Naive thymus-derived CD4-positive, alpha-beta T cell (primary cell): ENCODE measurements around the gene WDFY1. TPM values are rescaled to one million over a fixed set of nuclear protein-coding genes. Genes with fewer than 3 reads are reported as not detected.

Experiments
- ATAC-seq: fragments of 150-1000 bp; cut with Tn5 transposase; 2 replicates; pipeline ENCODE4 v1.10.0; 2021; ENCODE audit warnings: mild to moderate bottlenecking, moderate library complexity
- CTCF ChIA-PET: fragments of 350-600 bp; sonication (Branson Sonifier 250); formaldehyde crosslinking; loops from one replicate; lab custom pipeline; 2021; ENCODE audit warnings: antibody characterized with exemption; lab: Charles Lee
- POLR2A ChIA-PET: fragments of 350-600 bp; sonication (Branson Sonifier 250); formaldehyde crosslinking; loops from one replicate; lab custom pipeline; 2021; ENCODE audit warnings: antibody characterized with exemption, inconsistent platforms; lab: Charles Lee
- DNase-seq, 9 donors: peaks; one replicate each; pipeline versions ENCODE4 v3.0.0 to v3.0.0-alpha.2; 2020 to 2022; ENCODE audit warnings: mixed read lengths in 1 of 9
- H3K27ac ChIP-seq: one replicate; pipeline ENCODE4 v1.7.0; 2013; ENCODE audit warnings: mild to moderate bottlenecking, low read depth, low read length, moderate library complexity
- H3K27me3 ChIP-seq, 2 donors: one replicate each; pipeline ENCODE4 v1.7.0; 2013; ENCODE audit warnings: low read length in 2 of 2, mild to moderate bottlenecking in 2 of 2, moderate library complexity in 2 of 2; ENCODE audit not compliant: control insufficient read depth in 2 of 2, insufficient read depth in 2 of 2
- H3K36me3 ChIP-seq, 3 experiments: 1 replicate in 2 of 3; 2 replicates in 1 of 3; pipeline ENCODE4 v1.7.0; 2013; ENCODE audit warnings: low read length in 3 of 3, mild to moderate bottlenecking in 3 of 3, moderate library complexity in 1 of 3; ENCODE audit not compliant: insufficient read depth in 3 of 3, control insufficient read depth in 2 of 3
- H3K4me1 ChIP-seq, 2 donors: one replicate each; pipeline ENCODE4 v1.7.0; 2013; ENCODE audit warnings: low read length in 2 of 2, mild to moderate bottlenecking in 2 of 2, moderate library complexity in 1 of 2; ENCODE audit not compliant: control insufficient read depth in 2 of 2, insufficient read depth in 2 of 2
- H3K4me3 ChIP-seq: 2 replicates; pipeline ENCODE4 v1.7.0; 2013; ENCODE audit warnings: mild to moderate bottlenecking, low read length
- H3K9me3 ChIP-seq, 3 experiments: 1 replicate in 2 of 3; 2 replicates in 1 of 3; pipeline ENCODE4 v1.7.0; 2013; ENCODE audit warnings: low read length in 3 of 3; ENCODE audit not compliant: control insufficient read depth in 2 of 3
- H3K27ac Mint-ChIP-seq, 9 donors: one replicate each; pipeline ENCODE4 v1.8.0; 2020 to 2022; ENCODE audit warnings: mixed read lengths in 9 of 9, mild to moderate bottlenecking in 8 of 9, moderate library complexity in 5 of 9, inconsistent platforms in 2 of 9
- H3K27me3 Mint-ChIP-seq, 5 donors: one replicate each; pipeline ENCODE4 v1.8.0; 2021 to 2022; ENCODE audit warnings: mixed read lengths in 5 of 5, mild to moderate bottlenecking in 1 of 5
- H3K36me3 Mint-ChIP-seq, 5 donors: one replicate each; pipeline ENCODE4 v1.8.0; 2020 to 2022; ENCODE audit warnings: mixed read lengths in 5 of 5, mild to moderate bottlenecking in 3 of 5, inconsistent platforms in 1 of 5
- H3K4me1 Mint-ChIP-seq, 7 donors: one replicate each; pipeline ENCODE4 v1.8.0; 2020 to 2022; ENCODE audit warnings: mixed read lengths in 7 of 7, mild to moderate bottlenecking in 3 of 7, inconsistent platforms in 1 of 7
- H3K4me3 Mint-ChIP-seq, 10 donors: one replicate each; pipeline ENCODE4 v1.8.0; 2020 to 2022; ENCODE audit warnings: mild to moderate bottlenecking in 10 of 10, mixed read lengths in 10 of 10, moderate library complexity in 6 of 10, inconsistent platforms in 2 of 10
- H3K9me3 Mint-ChIP-seq, 11 donors: one replicate each; pipeline ENCODE4 v1.8.0; 2020 to 2022; ENCODE audit warnings: mixed read lengths in 11 of 11, mild to moderate bottlenecking in 4 of 11, inconsistent platforms in 1 of 11, moderate library complexity in 1 of 11
- intact Hi-C, 2 donors: fragments of 100-400 bp; cut with micrococcal nuclease; formaldehyde crosslinking; loops; one replicate each; pipeline ENCODE4 v1.15.1; 2023
- polyA plus RNA-seq, 2 donors: library from polyadenylated mRNA; unstranded; fragments of 300-500 nt; fragmentation: Illumina TruSeq; gene quantifications; one replicate each; pipeline ENCODE4 v1.2.3, GENCODE V29; 2021
- total RNA-seq, 6 experiments: library from RNA in 5 of 6; stranded (reverse) in 5 of 6; gene quantifications; 1 replicate in 5 of 6; 2 replicates in 1 of 6; pipeline ENCODE4 v1.2.3 and lab custom pipeline; 2021 to 2026

WDFY1 gene
- total and polyA plus RNA-seq, 7 experiments from 2014 or later, result 13.9 to 80.1 (median 27.4) TPM

GRCh38 chr2:223945755-223946154 lies 620 bp upstream of the WDFY1 start:
- Mint-ChIP-seq H3K27me3 (no peaks in the 10 kb centered on the region), H3K4me1 (peaks cover 42 to 71% (median 66%) of the 10 kb centered on the region in 7 donors), H3K4me3 (peak overlapping the region; percentile 86 to 98 (median 92)), H3K9me3 (peaks cover 0 to 2% (median 0%) of the 10 kb centered on the region in 11 donors), H3K27ac (peak overlapping the region in 8 of 9 donors; percentile 51 to 93 (median 78)), H3K36me3 (peaks cover 0 to 24% (median 8%) of the 10 kb centered on the region in 5 donors)
- ChIA-PET CTCF (interaction anchor here (1.6 kb wide), 1 partner anchor 9 kb away, joined by 8 read pairs; no protein-coding TSS in a partner anchor), POLR2A (interaction anchor here (0.6 to 4.7 kb wide), 7 partner anchors 9 to 78 kb away, joined by 3 to 30 read pairs (median 6); partner anchors contain the start of gene MRPL44)
- Histone ChIP-seq H3K9me3 (no peaks in the 10 kb centered on the region), H3K27me3 (no peaks in the 10 kb centered on the region), H3K4me1 (peaks cover 24 to 48% of the 10 kb centered on the region in 2 donors), H3K4me3 (peak overlapping the region; percentile 77), H3K36me3 (peaks cover 0 to 11% (median 0%) of the 10 kb centered on the region in 3 experiments), H3K27ac (peak overlapping the region; percentile 67)
- ATAC-seq, result no peak
- intact Hi-C loops, result loop anchor here (1.0 to 10.0 kb wide), 6 partner anchors 12 to 977 kb away; partner anchors contain the start of genes MRPL44 (in 2 of the 2) and CUL3 (in 1 of the 2)
- peak in 1 of 9 donors; percentile 16 for DNase-seq

- no peaks in the 10 kb centered on the region for H3K27me3 ChIP-seq
- H3K4me1 Mint-ChIP-seq, result peaks cover 34 to 67% (median 62%) of the 10 kb centered on the region in 7 donors
Observed at GRCh38 chr2:223944166-223944702, 901 bp downstream of the WDFY1 start.

DNA sequence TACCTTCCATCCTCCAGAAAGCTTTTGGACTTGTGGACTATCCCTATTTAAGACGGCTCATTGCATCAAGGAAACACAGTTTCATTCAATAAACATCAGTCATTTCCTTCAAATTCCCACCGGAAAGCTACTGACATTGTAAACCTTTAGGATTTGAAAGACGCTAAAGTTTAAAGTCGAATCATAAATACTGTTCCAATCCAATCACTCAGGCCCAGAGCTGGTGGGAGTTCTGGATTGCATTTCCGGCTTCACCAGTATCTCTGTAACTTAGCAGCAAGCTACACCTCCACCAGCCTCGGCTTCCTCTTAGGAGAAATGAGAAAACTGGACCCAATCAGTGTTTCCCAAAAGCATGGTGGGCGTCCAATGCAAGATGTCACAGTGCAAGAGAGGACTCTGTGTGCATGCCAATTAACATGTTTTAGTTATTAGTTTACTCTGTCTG lies 1.6 kb downstream of the WDFY1 start:
- Histone ChIP-seq H3K9me3 (no peaks in the 10 kb centered on the region), H3K27ac (no peak overlapping the region), H3K27me3 (no peaks in the 10 kb centered on the region), H3K4me3 (peak overlapping the region; percentile 77), H3K36me3 (peaks cover 0 to 11% (median 0%) of the 10 kb centered on the region in 3 experiments), H3K4me1 (peaks cover 24 to 32% of the 10 kb centered on the region in 2 donors)
- Mint-ChIP-seq H3K27ac (peak overlapping the region in 8 of 9 donors; percentile 76 to 93 (median 84)), H3K27me3 (no peaks in the 10 kb centered on the region), H3K4me1 (peaks cover 32 to 69% (median 64%) of the 10 kb centered on the region in 7 donors), H3K4me3 (peak overlapping the region; percentile 88 to 98 (median 92)), H3K36me3 (peaks cover 0 to 35% (median 14%) of the 10 kb centered on the region in 5 donors), H3K9me3 (peaks cover 0 to 6% (median 0%) of the 10 kb centered on the region in 11 donors)
- ATAC-seq, result no peak
- ChIA-PET CTCF (interaction anchor here (0.7 kb wide), 1 partner anchor 425 kb away, joined by 4 read pairs; no protein-coding TSS in a partner anchor), POLR2A (interaction anchor here (1.1 to 4.7 kb wide), 2 partner anchors 11 to 14 kb away, joined by 4 to 30 read pairs; partner anchors contain the start of gene MRPL44)
- intact Hi-C loops, result loop anchor here (2.0 to 10.0 kb wide), 3 partner anchors 13 to 581 kb away; no protein-coding TSS in a partner anchor
- DNase-seq, result no peak

More at GRCh38 chr2:223944166-223944702, 901 bp downstream of the WDFY1 start:
- peaks cover 0 to 11% (median 0%) of the 10 kb centered on the region in 3 experiments for H3K36me3 ChIP-seq
- ChIA-PET CTCF (interaction anchor here (1.6 kb wide), 1 partner anchor 10 kb away, joined by 8 read pairs; no protein-coding TSS in a partner anchor), POLR2A (interaction anchor here (0.5 to 4.7 kb wide), 6 partner anchors 9 to 99 kb away, joined by 3 to 30 read pairs (median 6); partner anchors contain the start of gene MRPL44)
- Mint-ChIP-seq H3K36me3 (peaks cover 0 to 32% (median 13%) of the 10 kb centered on the region in 5 donors), H3K27ac (peak overlapping the region; percentile 76 to 93 (median 84)), H3K9me3 (peaks cover 0 to 6% (median 0%) of the 10 kb centered on the region in 11 donors), H3K4me3 (peak overlapping the region; percentile 88 to 98 (median 92)), H3K27me3 (no peaks in the 10 kb centered on the region)
- peaks cover 24 to 33% of the 10 kb centered on the region in 2 donors for H3K4me1 ChIP-seq
- DNase-seq (peak in 7 of 9 donors; percentile 20 to 38 (median 22)), ATAC-seq (peak; percentile 30)
- H3K4me3 ChIP-seq, result peak overlapping the region; percentile 77
- intact Hi-C loops, result loop anchor here (2.0 to 10.0 kb wide), 3 partner anchors 13 to 581 kb away; no protein-coding TSS in a partner anchor
- peak overlapping the region; percentile 67 for H3K27ac ChIP-seq
- H3K9me3 ChIP-seq, result no peaks in the 10 kb centered on the region

GRCh38 chr2:223943135-223943534 lies 2.0 kb downstream of the WDFY1 start:
- H3K27me3 Mint-ChIP-seq, result no peaks in the 10 kb centered on the region
- peak overlapping the region in 6 of 9 donors; percentile 18 to 88 (median 82) for H3K27ac Mint-ChIP-seq
- H3K9me3 Mint-ChIP-seq, result peaks cover 0 to 6% (median 0%) of the 10 kb centered on the region in 11 donors
- Histone ChIP-seq H3K4me1 (peaks cover 24 to 32% of the 10 kb centered on the region in 2 donors), H3K27me3 (no peaks in the 10 kb centered on the region), H3K27ac (no peak overlapping the region), H3K36me3 (peaks cover 0 to 11% (median 0%) of the 10 kb centered on the region in 3 experiments), H3K9me3 (no peaks in the 10 kb centered on the region), H3K4me3 (peak overlapping the region; percentile 77)
- peaks cover 0 to 34% (median 14%) of the 10 kb centered on the region in 5 donors for H3K36me3 Mint-ChIP-seq
- ChIA-PET CTCF (interaction anchor here (0.7 kb wide), 1 partner anchor 425 kb away, joined by 4 read pairs; no protein-coding TSS in a partner anchor), POLR2A (interaction anchor here (1.1 to 4.7 kb wide), 2 partner anchors 12 to 14 kb away, joined by 4 to 30 read pairs; partner anchors contain the start of gene MRPL44)
- intact Hi-C loops, result loop anchor here in 1 of 2 donors (5.0 to 10.0 kb wide), 2 partner anchors 76 to 582 kb away; no protein-coding TSS in a partner anchor
- ATAC-seq (no peak), DNase-seq (no peak)
- H3K4me1 Mint-ChIP-seq, result peaks cover 31 to 70% (median 64%) of the 10 kb centered on the region in 7 donors
- H3K4me3 Mint-ChIP-seq, result peak overlapping the region; percentile 88 to 98 (median 92)

DNA sequence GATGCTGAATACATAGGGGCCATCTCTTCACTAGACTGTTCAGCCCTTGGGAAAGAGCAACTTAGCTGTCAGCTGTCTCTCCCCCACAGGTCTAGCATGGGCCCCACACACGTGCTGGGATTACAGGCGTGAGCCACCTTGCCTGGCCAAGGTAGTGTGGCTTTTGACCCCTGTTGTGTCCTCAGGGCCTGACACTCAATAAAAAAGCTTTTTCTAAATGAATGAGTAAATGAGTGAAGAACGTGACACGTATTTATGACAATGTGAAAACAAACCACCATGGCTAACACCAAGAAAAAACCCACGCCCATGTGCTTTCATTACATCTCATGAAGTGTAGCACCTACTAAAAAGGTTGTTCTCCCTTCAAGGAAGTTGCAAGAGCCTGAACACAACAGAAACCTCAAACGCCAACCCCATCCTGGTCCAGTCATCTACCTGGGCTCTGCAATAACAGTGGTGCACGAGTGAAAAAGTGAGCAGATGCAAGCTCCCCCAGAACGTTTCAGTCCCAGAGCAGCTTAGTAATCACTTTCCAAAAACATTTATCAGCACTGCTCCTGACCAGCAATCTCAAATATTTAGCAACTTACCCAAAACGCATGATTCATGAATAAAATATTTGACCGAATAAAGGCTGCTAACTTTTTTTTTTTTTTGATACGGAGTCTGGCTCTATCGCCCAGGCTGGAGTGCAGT lies 3.4 kb downstream of the WDFY1 start:
- POLR2A ChIA-PET, result interaction anchor here (0.6 to 0.7 kb wide), 2 partner anchors 9 to 98 kb away, joined by 3 to 6 read pairs; no protein-coding TSS in a partner anchor

More for the DNA sequence above, 3.4 kb downstream of the WDFY1 start:
- ATAC-seq (peak; percentile 28), DNase-seq (peak in 3 of 9 donors; percentile 8 to 70 (median 18))
- Mint-ChIP-seq H3K9me3 (peaks cover 0 to 6% (median 0%) of the 10 kb centered on the region in 11 donors), H3K27me3 (no peaks in the 10 kb centered on the region), H3K27ac (peak overlapping the region in 7 of 9 donors; percentile 11 to 91 (median 60)), H3K4me3 (peak overlapping the region; percentile 15 to 86 (median 48)), H3K36me3 (peaks cover 0 to 34% (median 14%) of the 10 kb centered on the region in 5 donors), H3K4me1 (peaks cover 34 to 71% (median 66%) of the 10 kb centered on the region in 7 donors)
- intact Hi-C loops, result loop anchor here in 1 of 2 donors (1.0 to 10.0 kb wide), 3 partner anchors 12 to 583 kb away; no protein-coding TSS in a partner anchor
- Histone ChIP-seq H3K36me3 (peaks cover 0 to 11% (median 0%) of the 10 kb centered on the region in 3 experiments), H3K9me3 (no peaks in the 10 kb centered on the region), H3K27me3 (no peaks in the 10 kb centered on the region), H3K4me1 (peaks cover 33 to 37% of the 10 kb centered on the region in 2 donors), H3K4me3 (no peak overlapping the region), H3K27ac (no peak overlapping the region)
- CTCF ChIA-PET, result interaction anchor here (0.6 to 0.7 kb wide), 2 partner anchors 524 to 662 kb away, joined by 4 to 6 read pairs; no protein-coding TSS in a partner anchor
